HG03558 (cell line): ENCODE results near the gene TBC1D13.
"Not testable (repeated sequence)": the region's sequence is repeated elsewhere in the genome, so short reads cannot be mapped to it uniquely, and the experiment has no call there.

Source experiments
- ATAC-seq: cut with Tn5 transposase; IDR thresholded peaks from one replicate; pipeline ENCODE4 v1.9.1; 2021; ENCODE audit warnings: moderate number of reproducible peaks; ENCODE audit not compliant: unreplicated experiment; ENCODE audit errors: extremely low read depth

The TBC1D13 gene

DNA sequence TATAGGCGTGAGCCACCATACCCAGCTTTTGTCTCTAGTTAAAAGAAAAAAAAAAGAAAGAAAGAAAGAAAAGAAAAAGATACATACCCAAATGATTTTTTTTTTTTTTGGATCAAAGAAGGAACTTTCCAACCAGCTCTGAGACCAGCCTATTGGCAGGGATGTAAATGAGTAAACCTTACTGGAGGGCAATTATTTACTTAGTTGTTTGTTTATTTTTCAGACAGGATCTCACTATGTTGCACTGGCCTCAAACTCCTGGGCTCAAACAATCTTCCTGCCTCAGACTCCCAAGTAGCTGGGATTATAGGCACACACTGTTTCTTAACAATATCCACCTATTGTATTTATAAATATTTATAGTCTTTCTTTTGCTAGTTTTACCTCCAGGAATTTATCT lies 53.5 kb downstream of the TBC1D13 start:
- ATAC-seq: no peak

GRCh38 chr9:128841694-128842492 lies 54.8 kb downstream of the TBC1D13 start:
- ATAC-seq: no peak

GRCh38 chr9:128843171-128843570 lies 56.1 kb downstream of the TBC1D13 start:
- not testable (repeated sequence) for ATAC-seq

- no peak for ATAC-seq
Measured at GRCh38 chr9:128845186-128845931, 58.3 kb downstream of the TBC1D13 start.

DNA sequence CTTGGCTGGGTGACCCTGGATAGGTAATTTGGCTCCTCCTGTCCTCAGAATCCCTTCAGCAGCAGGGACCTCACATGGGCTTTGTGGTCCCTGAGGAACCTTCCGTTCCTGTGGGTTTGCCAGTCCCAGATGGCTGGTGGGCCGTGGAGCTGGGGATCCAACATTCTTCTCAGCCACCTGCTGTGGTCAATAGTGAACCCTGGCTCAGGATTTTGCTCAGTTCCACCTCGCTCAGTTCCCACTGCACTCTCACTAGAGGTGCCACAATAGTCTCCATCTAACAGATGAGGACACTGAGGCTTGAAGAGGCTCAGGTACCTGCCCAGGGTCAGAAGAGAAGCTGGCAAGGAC lies 59.6 kb downstream of the TBC1D13 start:
- no peak for ATAC-seq

DNA sequence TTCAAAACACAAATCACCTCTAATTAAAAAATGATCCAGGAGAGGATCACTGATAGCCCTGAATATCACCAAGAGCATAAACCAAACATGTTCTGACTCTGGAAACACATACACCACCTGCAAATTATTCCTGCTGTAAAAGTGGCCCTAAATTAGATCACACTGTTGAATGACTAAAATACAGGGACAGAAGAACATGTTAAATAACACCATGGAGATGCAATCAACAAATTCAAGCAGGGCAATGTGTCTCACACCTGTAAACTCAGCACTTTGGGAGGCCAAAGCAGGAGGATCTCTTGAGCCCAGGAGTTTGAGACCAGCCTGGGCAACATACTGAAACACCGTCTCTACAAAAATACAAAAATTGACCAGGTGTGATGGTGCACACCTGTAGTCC lies 60.8 kb downstream of the TBC1D13 start:
- ATAC-seq: no peak

DNA sequence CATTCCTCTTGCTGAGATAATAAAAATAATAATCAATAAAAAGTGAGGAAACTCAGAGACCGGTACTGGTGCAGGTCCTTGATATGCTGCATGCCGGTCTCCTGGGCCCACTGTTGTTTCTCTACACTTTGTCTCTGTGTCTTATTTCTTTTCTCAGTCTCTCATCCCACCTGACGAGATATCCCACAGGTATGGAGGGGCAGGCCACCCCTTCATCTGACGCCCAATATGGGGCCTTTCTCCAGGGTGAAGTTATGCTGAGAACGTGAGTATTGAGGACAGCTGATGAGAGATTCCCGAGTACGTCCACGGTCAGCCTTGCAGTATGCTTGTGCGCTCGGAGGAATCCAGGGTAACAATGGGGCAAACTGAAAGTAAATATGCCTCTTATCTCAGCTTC lies 64.0 kb downstream of the TBC1D13 start:
- not testable (repeated sequence) for ATAC-seq

DNA sequence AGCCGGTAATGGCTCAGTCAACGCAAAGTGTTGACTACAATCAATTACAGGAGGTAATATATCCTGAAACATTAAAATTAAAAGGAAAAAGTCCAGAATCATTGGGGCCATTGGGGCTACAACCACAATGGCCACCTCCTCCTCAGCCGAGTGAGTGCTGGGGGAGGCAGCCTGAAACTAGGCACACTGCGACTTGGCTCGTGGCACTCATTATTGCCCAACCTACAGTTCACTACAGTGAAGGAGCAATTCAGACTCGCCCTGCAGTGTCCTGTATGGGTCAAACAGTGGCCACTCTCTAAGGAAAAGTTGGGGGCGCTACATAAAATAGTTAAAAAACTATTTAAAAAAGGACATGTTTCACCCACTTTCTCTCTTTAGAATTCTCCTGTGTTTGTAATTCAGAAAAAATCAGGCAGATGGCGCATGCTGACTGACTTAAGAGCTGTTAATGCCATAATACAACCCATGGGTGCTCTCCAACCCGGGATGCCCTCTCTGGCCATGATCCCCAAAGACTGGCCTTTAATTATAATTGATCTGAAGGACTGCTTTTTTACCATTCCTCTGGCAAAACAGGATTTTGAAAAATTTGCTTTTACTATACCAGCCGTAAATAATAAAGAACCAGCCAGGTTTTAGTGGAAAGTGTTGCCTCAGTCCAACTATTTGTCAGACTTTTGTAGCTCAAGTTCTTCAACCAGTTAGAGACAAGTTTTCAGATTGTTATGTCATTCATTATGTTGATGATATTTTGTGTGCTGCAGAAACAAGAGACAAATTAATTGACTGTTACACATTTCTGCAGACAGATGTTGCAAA lies 64.9 kb downstream of the TBC1D13 start:
- ATAC-seq: not testable (repeated sequence)

DNA sequence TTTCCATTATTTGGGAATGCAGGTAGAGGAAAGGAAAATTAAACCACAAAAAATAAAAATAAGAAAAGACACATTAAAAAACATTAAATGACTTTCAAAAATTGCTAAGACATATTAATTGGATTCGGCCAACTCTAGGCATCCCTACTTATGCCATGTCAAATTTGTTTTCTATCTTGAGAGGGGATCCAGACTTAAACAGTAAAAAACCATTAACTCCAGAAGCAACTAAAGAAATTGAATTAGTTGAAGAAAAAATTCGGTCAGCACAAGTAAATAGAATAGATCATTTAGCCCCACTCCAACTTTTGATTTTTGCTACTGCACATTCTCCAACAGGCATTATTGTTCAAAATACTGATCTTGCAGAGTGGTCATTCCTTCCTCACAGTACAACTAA lies 65.6 kb downstream of the TBC1D13 start:
- not testable (repeated sequence) for ATAC-seq

DNA sequence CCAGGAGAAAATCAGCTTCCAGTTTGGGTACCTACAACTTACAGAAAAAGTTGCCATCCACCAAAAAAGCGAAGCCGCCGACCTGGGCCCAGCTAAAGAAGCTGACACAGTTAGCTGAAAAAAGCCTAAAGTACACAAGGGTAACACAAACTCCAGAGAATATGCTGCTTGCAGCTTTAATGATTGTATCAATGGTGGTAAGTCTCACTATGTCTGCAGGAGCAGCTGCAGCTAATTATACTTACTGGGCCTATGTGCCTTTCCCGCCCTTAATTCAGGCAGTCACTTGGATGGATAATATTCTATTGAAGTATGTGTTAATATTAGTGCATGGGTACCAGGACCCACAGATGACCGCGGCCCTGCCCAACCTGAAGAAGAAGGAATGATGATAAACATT lies 67.4 kb downstream of the TBC1D13 start:
- ATAC-seq: not testable (repeated sequence)

DNA sequence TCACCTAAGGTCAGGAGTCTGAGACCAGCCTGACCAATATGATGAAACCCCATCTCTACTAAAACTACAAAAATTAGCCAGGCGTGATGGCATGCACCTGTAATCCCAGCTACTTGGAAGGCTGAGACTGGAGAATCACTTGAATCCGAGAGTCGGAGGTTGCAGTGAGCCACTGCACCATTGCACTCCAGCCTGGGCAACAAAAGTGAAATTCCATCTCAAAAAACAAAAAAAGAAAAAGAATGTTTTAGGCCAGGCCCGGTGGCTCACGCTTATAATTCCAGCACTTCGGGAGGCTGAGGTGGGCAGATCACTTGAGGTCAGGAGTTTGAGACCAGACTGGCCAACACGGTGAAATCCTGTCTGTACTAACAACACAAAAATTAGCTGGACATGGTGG lies 71.4 kb downstream of the TBC1D13 start:
- ATAC-seq: not testable (repeated sequence)
